SK-N-SH treated with all-trans-retinoic acid at 6 μM for 48 hours (cell line): Measurements from ENCODE around the gene NMUR2.

Source experiments
- ATAC-seq: fragments of 200-7000 bp; cut with Tn5 transposase; 3 replicates; pipeline ENCODE4 v1.9.1; 2020; ENCODE audit warnings: mild to moderate bottlenecking, moderate library complexity
- ARNTL ChIP-seq: fragments of 450-650 bp; formaldehyde crosslinking; IDR thresholded peaks from 2 replicates; pipeline ENCODE4 v1.5.0; 2020; ENCODE audit warnings: low read depth, mild to moderate bottlenecking, moderate library complexity, borderline replicate concordance
- BACH2 ChIP-seq: fragments of 250-450 bp; sonication (Bioruptor Pico); IDR thresholded peaks from 2 replicates; pipeline ENCODE4 v1.9.0; 2021; ENCODE audit warnings: mild to moderate bottlenecking, borderline replicate concordance
- CSDC2 ChIP-seq: fragments of 250-450 bp; sonication (Bioruptor Pico); IDR thresholded peaks from 2 replicates; pipeline ENCODE4 v1.5.0; 2020; ENCODE audit warnings: mild to moderate bottlenecking, moderate library complexity
- ESRRG ChIP-seq: fragments of 250-450 bp; sonication (Bioruptor Pico); IDR thresholded peaks from 2 replicates; pipeline ENCODE4 v1.6.1; 2021; ENCODE audit warnings: mild to moderate bottlenecking
- GLIS3 ChIP-seq: fragments of 250-450 bp; sonication (Bioruptor Pico); IDR thresholded peaks from 2 replicates; pipeline ENCODE4 v1.5.0; 2020; ENCODE audit warnings: mild to moderate bottlenecking, moderate library complexity
- ISL1 ChIP-seq: fragments of 250-450 bp; sonication (Bioruptor Pico); IDR thresholded peaks from 2 replicates; pipeline ENCODE4 v2.1.2; 2022; ENCODE audit warnings: mild to moderate bottlenecking, moderate library complexity
- OSR1 ChIP-seq: fragments of 250-450 bp; sonication (Bioruptor Pico); IDR thresholded peaks from 2 replicates; pipeline ENCODE4 v1.8.0; 2022; ENCODE audit warnings: moderate library complexity, mild to moderate bottlenecking, inconsistent platforms
- PPARA ChIP-seq: fragments of 250-450 bp; sonication (Bioruptor Pico); IDR thresholded peaks from 2 replicates; pipeline ENCODE4 v1.5.0; 2020; ENCODE audit warnings: mild to moderate bottlenecking, borderline replicate concordance
- RARB ChIP-seq: fragments of 250-450 bp; sonication (Bioruptor Pico); IDR thresholded peaks from 2 replicates; pipeline ENCODE4 v1.8.0; 2021; ENCODE audit warnings: mild to moderate bottlenecking, moderate library complexity
- SNAI2 ChIP-seq: fragments of 250-450 bp; sonication (Bioruptor Pico); IDR thresholded peaks from 2 replicates; pipeline ENCODE4 v1.5.0; 2020; ENCODE audit warnings: mild to moderate bottlenecking, moderate library complexity
- TCF4 ChIP-seq: fragments of 250-450 bp; sonication (Bioruptor Pico); IDR thresholded peaks from 2 replicates; pipeline ENCODE4 v1.8.0; 2021; ENCODE audit warnings: mild to moderate bottlenecking, moderate library complexity, borderline replicate concordance
- TOX ChIP-seq: fragments of 250-450 bp; sonication (Bioruptor Pico); IDR thresholded peaks from 2 replicates; pipeline ENCODE4 v1.8.0; 2021; ENCODE audit warnings: mild to moderate bottlenecking, moderate library complexity, borderline replicate concordance
- ZC3H10 ChIP-seq: fragments of 250-450 bp; sonication (Bioruptor Pico); IDR thresholded peaks from 2 replicates; pipeline ENCODE4 v1.5.1; 2021; ENCODE audit warnings: mild to moderate bottlenecking, moderate library complexity
- ZFP3 ChIP-seq: fragments of 250-450 bp; sonication (Bioruptor Pico); IDR thresholded peaks from 2 replicates; pipeline ENCODE4 v1.5.0; 2020; ENCODE audit warnings: mild to moderate bottlenecking, moderate library complexity
- ZFP30 ChIP-seq: fragments of 450-650 bp; formaldehyde crosslinking; IDR thresholded peaks from 2 replicates; pipeline ENCODE4 v1.5.0; 2022; ENCODE audit warnings: mild to moderate bottlenecking, moderate library complexity
- ZNF565 ChIP-seq: fragments of 450-650 bp; formaldehyde crosslinking; conservative IDR thresholded peaks from 2 replicates; pipeline ENCODE4 v1.5.0; 2020; ENCODE audit warnings: low read depth, mild to moderate bottlenecking, moderate library complexity
- ZNF70 ChIP-seq: fragments of 450-650 bp; formaldehyde crosslinking; IDR thresholded peaks from 2 replicates; pipeline ENCODE4 v1.5.0; 2020; ENCODE audit warnings: mild to moderate bottlenecking, moderate library complexity
- ZNF8 ChIP-seq: fragments of 450-650 bp; formaldehyde crosslinking; IDR thresholded peaks from 2 replicates; pipeline ENCODE4 v1.5.0; 2020; ENCODE audit warnings: mild to moderate bottlenecking, moderate library complexity
- TF ChIP-seq, protein P1 (sequence below): fragments of 250-450 bp; sonication (Bioruptor Pico); IDR thresholded peaks from 2 replicates; pipeline ENCODE4 v1.5.1; 2020; ENCODE audit warnings: low read depth, mild to moderate bottlenecking, moderate library complexity
- TF ChIP-seq, protein P2 (sequence below): fragments of 250-450 bp; sonication (Bioruptor Pico); IDR thresholded peaks from 2 replicates; pipeline ENCODE4 v1.5.0; 2020; ENCODE audit warnings: mild to moderate bottlenecking, moderate library complexity
- TF ChIP-seq, protein P3 (sequence below): fragments of 250-450 bp; sonication (Bioruptor Pico); IDR thresholded peaks from 2 replicates; pipeline ENCODE4 v1.5.1; 2021; ENCODE audit warnings: mild to moderate bottlenecking, moderate library complexity
- TF ChIP-seq, protein P4 (sequence below): fragments of 250-450 bp; sonication (Bioruptor Pico); IDR thresholded peaks from 2 replicates; pipeline ENCODE4 v1.8.0; 2021; ENCODE audit warnings: low read depth, mild to moderate bottlenecking, moderate library complexity, borderline replicate concordance

The NMUR2 gene

DNA sequence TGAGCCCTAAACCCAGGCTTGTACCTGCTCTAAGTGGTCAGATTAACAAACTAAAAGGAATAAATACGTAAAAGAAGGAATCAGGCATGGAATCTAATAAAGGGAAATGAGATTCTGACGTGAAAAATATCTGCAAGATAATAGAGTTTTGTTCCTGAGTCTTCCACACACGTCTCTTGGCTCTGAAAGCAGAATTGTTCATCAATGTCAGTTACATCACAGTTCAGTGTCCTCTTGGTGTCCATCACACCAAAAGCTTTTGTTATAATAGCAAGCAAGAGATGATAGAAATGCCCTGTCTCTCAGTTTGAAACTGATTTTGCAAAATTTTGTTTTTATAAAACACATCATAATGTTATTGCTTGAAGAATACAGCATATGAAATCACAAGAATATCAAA lies 34.7 kb upstream of the NMUR2 start:
- ATAC-seq, result no peak
- TF ChIP-seq GLIS3 (CRISPR knock-in tag) (no peak), ISL1 (CRISPR knock-in tag) (no peak), ZFP3 (no peak), ZFP30 (CRISPR knock-in tag) (no peak), ARNTL (CRISPR knock-in tag) (no peak), PPARA (CRISPR knock-in tag) (no peak), TOX (CRISPR knock-in tag) (no peak)
- TF ChIP-seq, protein P1, sequence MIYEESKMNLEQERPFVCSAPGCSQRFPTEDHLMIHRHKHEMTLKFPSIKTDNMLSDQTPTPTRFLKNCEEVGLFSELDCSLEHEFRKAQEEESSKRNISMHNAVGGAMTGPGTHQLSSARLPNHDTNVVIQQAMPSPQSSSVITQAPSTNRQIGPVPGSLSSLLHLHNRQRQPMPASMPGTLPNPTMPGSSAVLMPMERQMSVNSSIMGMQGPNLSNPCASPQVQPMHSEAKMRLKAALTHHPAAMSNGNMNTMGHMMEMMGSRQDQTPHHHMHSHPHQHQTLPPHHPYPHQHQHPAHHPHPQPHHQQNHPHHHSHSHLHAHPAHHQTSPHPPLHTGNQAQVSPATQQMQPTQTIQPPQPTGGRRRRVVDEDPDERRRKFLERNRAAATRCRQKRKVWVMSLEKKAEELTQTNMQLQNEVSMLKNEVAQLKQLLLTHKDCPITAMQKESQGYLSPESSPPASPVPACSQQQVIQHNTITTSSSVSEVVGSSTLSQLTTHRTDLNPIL (CRISPR knock-in tag), result no peak

DNA sequence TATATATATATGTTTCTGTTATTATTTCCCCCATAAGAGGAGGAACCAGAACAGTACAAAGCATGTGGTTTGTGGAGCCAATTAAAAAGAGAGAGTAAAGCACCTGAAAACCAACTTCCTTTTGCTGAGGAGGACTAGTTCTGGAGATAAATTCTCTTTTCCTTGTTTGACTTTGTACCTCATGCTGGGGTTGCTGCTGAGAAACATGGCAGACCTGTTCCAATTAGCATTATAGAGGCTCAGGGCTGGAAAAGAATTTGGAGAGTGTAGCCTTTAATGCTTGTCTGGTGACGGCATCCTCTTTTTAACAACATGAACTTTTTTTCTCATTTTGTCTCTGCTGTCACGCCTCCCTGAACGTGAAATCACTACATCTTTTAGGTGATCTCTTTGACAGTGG lies 32.8 kb upstream of the NMUR2 start:
- no peak for ATAC-seq
- TF ChIP-seq CSDC2 (CRISPR knock-in tag) (no peak), OSR1 (no peak), ZC3H10 (no peak), TCF4 (CRISPR knock-in tag) (no peak), ZNF70 (CRISPR knock-in tag) (no peak)
- TF ChIP-seq, protein P1 (CRISPR knock-in tag), result no peak

DNA sequence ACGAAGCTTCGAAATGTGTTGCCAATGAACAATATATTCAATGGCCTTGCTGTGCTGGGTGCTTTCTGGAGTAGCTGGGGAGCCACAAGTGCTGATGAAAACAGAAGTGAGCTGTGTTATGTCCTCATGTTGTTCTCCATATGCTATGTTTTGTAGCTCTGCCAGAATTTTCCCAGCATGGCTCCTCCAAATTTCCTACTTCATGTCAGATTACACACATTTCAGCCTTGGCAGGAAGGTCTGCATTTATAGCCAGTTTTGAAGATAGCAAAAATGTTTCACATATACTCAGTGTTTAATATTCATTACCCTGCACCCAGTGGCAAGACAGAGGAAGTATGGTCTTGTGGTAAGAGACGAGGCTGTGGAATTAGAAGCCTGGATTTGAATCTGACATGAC lies 22.6 kb upstream of the NMUR2 start:
- no peak for ATAC-seq
- TF ChIP-seq GLIS3 (CRISPR knock-in tag) (no peak), BACH2 (CRISPR knock-in tag) (no peak), TCF4 (CRISPR knock-in tag) (no peak), ZNF8 (CRISPR knock-in tag) (no peak), RARB (no peak), SNAI2 (CRISPR knock-in tag) (no peak), ESRRG (CRISPR knock-in tag) (no peak), ARNTL (CRISPR knock-in tag) (no peak), CSDC2 (CRISPR knock-in tag) (no peak), ZFP3 (no peak), ZNF565 (no peak), OSR1 (no peak), ISL1 (CRISPR knock-in tag) (no peak)
- TF ChIP-seq, protein P2, sequence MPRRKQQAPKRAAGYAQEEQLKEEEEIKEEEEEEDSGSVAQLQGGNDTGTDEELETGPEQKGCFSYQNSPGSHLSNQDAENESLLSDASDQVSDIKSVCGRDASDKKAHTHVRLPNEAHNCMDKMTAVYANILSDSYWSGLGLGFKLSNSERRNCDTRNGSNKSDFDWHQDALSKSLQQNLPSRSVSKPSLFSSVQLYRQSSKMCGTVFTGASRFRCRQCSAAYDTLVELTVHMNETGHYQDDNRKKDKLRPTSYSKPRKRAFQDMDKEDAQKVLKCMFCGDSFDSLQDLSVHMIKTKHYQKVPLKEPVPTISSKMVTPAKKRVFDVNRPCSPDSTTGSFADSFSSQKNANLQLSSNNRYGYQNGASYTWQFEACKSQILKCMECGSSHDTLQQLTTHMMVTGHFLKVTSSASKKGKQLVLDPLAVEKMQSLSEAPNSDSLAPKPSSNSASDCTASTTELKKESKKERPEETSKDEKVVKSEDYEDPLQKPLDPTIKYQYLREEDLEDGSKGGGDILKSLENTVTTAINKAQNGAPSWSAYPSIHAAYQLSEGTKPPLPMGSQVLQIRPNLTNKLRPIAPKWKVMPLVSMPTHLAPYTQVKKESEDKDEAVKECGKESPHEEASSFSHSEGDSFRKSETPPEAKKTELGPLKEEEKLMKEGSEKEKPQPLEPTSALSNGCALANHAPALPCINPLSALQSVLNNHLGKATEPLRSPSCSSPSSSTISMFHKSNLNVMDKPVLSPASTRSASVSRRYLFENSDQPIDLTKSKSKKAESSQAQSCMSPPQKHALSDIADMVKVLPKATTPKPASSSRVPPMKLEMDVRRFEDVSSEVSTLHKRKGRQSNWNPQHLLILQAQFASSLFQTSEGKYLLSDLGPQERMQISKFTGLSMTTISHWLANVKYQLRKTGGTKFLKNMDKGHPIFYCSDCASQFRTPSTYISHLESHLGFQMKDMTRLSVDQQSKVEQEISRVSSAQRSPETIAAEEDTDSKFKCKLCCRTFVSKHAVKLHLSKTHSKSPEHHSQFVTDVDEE (CRISPR knock-in tag), result no peak
- TF ChIP-seq, protein P3, sequence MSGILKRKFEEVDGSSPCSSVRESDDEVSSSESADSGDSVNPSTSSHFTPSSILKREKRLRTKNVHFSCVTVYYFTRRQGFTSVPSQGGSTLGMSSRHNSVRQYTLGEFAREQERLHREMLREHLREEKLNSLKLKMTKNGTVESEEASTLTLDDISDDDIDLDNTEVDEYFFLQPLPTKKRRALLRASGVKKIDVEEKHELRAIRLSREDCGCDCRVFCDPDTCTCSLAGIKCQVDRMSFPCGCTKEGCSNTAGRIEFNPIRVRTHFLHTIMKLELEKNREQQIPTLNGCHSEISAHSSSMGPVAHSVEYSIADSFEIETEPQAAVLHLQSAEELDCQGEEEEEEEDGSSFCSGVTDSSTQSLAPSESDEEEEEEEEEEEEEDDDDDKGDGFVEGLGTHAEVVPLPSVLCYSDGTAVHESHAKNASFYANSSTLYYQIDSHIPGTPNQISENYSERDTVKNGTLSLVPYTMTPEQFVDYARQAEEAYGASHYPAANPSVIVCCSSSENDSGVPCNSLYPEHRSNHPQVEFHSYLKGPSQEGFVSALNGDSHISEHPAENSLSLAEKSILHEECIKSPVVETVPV (CRISPR knock-in tag), result no peak

DNA sequence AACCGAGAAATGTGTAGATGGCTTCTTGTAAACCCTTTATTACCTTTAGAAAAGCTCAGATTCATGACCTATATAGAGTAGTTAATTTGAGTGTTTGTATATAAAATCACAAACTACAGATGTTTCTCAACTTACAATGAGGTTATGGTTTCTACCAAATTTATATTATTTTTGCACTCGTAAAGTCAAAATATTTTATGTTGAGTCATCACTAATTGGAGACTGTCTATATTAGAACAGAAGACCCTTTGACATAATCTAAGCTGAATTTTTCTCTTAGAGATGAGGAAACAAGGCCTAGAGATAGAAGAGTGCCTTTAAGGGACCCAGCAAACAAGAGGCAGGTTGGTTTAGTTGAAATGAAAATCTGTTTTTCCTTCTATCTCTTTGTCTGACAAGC lies 20.0 kb upstream of the NMUR2 start:
- ATAC-seq, result no peak
- TF ChIP-seq, protein P4, sequence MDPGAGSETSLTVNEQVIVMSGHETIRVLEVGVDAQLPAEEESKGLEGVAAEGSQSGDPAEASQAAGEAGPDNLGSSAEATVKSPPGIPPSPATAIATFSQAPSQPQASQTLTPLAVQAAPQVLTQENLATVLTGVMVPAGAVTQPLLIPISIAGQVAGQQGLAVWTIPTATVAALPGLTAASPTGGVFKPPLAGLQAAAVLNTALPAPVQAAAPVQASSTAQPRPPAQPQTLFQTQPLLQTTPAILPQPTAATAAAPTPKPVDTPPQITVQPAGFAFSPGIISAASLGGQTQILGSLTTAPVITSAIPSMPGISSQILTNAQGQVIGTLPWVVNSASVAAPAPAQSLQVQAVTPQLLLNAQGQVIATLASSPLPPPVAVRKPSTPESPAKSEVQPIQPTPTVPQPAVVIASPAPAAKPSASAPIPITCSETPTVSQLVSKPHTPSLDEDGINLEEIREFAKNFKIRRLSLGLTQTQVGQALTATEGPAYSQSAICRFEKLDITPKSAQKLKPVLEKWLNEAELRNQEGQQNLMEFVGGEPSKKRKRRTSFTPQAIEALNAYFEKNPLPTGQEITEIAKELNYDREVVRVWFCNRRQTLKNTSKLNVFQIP (CRISPR knock-in tag), result no peak
- TF ChIP-seq ZNF70 (CRISPR knock-in tag) (no peak), ZFP3 (no peak), ISL1 (CRISPR knock-in tag) (no peak), ZC3H10 (no peak), OSR1 (no peak), ARNTL (CRISPR knock-in tag) (no peak), GLIS3 (CRISPR knock-in tag) (no peak), RARB (no peak), ESRRG (CRISPR knock-in tag) (no peak), BACH2 (CRISPR knock-in tag) (no peak), ZNF565 (no peak)
- TF ChIP-seq, protein P2 (CRISPR knock-in tag), result no peak
- TF ChIP-seq, protein P3 (CRISPR knock-in tag), result no peak
